ENCODE results near the gene CGB2.

Gene CGB2

GRCh38 chr19:49061445-49061844, 29.8 kb downstream of the CGB2 start:
- Histone ChIP-seq H3K27ac (no peak overlapping the region), H3K27me3 (replicated peaks) (peaks cover 8% of the 10 kb centered on the region), H3K4me3 (ENCODE audit: low read depth, low read length) (no peak overlapping the region), H3K36me3 (replicated peaks) (no peaks in the 10 kb centered on the region)
- DNase-seq, result no peak
- no peak for TF ChIP-seq CTCF (IDR thresholded peaks at IDR 0.05; ENCODE audit: low read depth, low read length, missing control alignments)
- in situ Hi-C loops (cut with HindIII; ENCODE audit: low pct_ligation_motif_present, low sequenced_read_pairs), result no loop called here

- in situ Hi-C loops (cut with HindIII; ENCODE audit: low pct_ligation_motif_present, low sequenced_read_pairs), result no loop called here
- H3K27me3 ChIP-seq (replicated peaks), result peaks cover 8% of the 10 kb centered on the region
- no peaks in the 10 kb centered on the region for H3K36me3 ChIP-seq (replicated peaks)
- no peak for DNase-seq
- no peak for TF ChIP-seq CTCF (IDR thresholded peaks at IDR 0.05; ENCODE audit: low read depth, low read length, missing control alignments)
- H3K27ac ChIP-seq, result no peak overlapping the region
- H3K4me3 ChIP-seq (ENCODE audit: low read depth, low read length), result no peak overlapping the region
These were observed 32.4 kb downstream of the CGB2 start for GRCh38 chr19:49064029-49064629.

GRCh38 chr19:49064768-49065611, 33.3 kb downstream of the CGB2 start, which contains the start of gene NTF4:
TSS of gene NTF4 (minus strand) at chr19:49064818. CDS start at chr19:49061997, 2,821 bp downstream.
- TF ChIP-seq CTCF (IDR thresholded peaks at IDR 0.05; ENCODE audit: low read depth, low read length, missing control alignments), result no peak
- H3K27ac ChIP-seq, result no peak within 1 kb of the TSS
- H3K27me3 ChIP-seq (replicated peaks), result peaks cover 8% of the 10 kb centered on the region
- H3K36me3 ChIP-seq (replicated peaks), result no peaks in the 10 kb centered on the region
- DNase-seq, result no peak
- H3K4me3 ChIP-seq (ENCODE audit: low read depth, low read length), result peak within 1 kb of the TSS; percentile 29
- in situ Hi-C loops (cut with HindIII; ENCODE audit: low pct_ligation_motif_present, low sequenced_read_pairs), result no loop called here

GRCh38 chr19:49065905-49066512, 34.3 kb downstream of the CGB2 start:
- no peak for TF ChIP-seq CTCF (IDR thresholded peaks at IDR 0.05; ENCODE audit: low read depth, low read length, missing control alignments)
- DNase-seq, result no peak
- peaks cover 8% of the 10 kb centered on the region for H3K27me3 ChIP-seq (replicated peaks)
- in situ Hi-C loops (cut with HindIII; ENCODE audit: low pct_ligation_motif_present, low sequenced_read_pairs), result no loop called here
- no peak overlapping the region for H3K4me3 ChIP-seq (ENCODE audit: low read depth, low read length)
- no peak overlapping the region for H3K27ac ChIP-seq
- H3K36me3 ChIP-seq (replicated peaks), result no peaks in the 10 kb centered on the region

- DNase-seq, result no peak
- Histone ChIP-seq H3K27ac (no peak overlapping the region), H3K27me3 (replicated peaks) (peaks cover 12% of the 10 kb centered on the region), H3K4me3 (ENCODE audit: low read depth, low read length) (no peak overlapping the region), H3K36me3 (replicated peaks) (no peaks in the 10 kb centered on the region)
- no peak for TF ChIP-seq CTCF (IDR thresholded peaks at IDR 0.05; ENCODE audit: low read depth, low read length, missing control alignments)
- in situ Hi-C loops (cut with HindIII; ENCODE audit: low pct_ligation_motif_present, low sequenced_read_pairs), result no loop called here
These were observed 35.9 kb downstream of the CGB2 start for GRCh38 chr19:49067554-49067953.

All from brain microvascular endothelial cell (primary cell).